NCI-H1694 (cell line): Measurements from ENCODE around the gene MYOCD.

ENCODE experiments used
- DNase-seq: peaks from one replicate; lab custom pipeline; 2025; lab: John Stamatoyannopoulos, UW

Gene MYOCD

DNA sequence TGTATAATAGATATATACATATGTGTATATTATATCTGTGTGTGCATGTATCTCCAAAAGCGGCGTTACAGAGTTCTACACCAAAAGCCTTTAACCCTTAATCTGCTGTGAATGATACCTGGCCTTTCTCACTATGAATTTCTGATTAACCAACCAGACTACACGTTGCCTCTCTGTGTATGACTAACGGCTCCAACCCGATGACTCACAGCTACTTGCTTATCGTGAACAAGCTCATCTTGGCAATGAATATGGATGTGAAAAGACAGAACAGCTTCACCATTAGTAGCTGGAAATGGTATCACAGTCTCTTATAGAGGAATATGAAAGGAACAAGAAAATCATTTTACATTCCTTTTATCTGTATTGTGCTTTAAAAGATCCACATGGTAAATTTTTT lies 99.9 kb downstream of the MYOCD start:
- DNase-seq = no peak

DNA sequence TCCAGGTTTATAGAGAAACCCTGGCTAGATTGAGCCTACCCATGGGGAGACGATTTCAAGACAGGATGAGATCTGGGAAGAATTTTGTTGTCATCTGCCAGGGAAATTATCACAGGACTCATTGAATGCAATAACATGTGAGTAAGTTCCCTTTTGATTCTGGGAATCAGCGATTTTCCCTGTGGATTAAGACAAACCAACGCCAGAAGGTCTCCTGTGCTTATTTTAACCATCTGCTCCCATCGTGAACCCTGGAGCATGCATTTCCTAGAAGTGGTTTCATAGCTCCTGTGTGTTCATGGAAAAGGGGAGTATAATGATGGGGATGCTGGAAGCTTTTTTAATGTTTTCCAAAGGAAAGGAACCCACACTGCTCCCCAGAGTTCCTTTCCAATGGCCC lies 102.6 kb downstream of the MYOCD start:
- DNase-seq = no peak

DNA sequence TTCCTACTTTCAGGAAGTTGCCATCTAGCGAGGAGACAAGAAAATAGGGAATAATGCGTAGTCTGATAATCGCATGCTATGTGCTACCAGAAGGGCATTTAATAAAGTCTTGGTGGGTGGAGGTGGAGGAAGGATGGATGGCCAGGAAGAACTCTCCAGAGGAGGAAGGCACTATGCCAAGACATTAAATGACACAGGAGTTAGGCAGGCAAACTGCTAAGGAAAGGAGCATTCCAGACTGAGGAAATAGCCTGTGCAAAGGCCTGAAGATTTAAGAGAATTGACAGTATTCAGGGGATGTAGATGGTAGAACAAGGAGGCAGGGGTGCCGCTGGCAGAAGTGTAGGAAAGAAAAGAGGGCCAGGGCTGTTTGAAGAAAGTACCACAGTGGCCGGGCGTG lies 104.3 kb downstream of the MYOCD start:
- no peak for DNase-seq

DNA sequence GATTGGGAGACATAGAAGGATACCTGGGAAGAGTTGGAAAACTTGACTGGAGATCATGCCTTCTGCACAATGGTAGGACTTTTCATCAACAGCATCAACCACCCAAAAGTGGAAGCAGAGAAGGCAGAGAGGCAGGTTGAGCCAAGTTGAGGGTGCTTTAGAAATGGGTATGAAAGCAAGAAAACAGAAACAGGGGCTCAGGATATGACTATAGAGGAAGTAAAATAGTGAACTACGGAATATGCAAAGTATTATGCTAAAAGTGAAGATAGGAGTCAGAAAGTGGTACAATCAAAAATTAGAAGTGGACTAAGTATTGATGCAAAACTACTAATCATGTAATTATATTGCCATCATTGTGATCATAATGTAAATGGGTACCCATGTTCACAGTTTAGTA lies 107.5 kb downstream of the MYOCD start:
- DNase-seq = no peak

DNA sequence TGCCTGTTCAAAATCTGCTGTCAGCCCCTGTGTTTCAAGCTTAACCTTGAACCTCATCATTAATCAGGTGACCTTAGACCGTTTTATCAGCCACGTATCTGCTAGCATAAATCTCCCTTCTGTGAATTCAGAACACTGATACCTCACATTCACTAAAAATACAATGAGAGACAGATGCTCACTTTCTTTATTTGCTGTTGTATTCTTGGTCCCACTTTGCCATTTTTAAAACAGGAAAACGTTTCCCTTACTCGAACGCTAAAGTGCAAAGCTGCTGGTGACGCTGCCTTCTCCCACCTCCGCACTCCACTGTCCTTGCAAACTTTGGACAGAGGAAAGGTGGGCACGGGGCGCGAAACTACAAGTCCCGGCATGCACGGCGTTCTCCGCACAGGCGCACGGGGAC lies 123.4 kb downstream of the MYOCD start:
- DNase-seq = no peak

DNA sequence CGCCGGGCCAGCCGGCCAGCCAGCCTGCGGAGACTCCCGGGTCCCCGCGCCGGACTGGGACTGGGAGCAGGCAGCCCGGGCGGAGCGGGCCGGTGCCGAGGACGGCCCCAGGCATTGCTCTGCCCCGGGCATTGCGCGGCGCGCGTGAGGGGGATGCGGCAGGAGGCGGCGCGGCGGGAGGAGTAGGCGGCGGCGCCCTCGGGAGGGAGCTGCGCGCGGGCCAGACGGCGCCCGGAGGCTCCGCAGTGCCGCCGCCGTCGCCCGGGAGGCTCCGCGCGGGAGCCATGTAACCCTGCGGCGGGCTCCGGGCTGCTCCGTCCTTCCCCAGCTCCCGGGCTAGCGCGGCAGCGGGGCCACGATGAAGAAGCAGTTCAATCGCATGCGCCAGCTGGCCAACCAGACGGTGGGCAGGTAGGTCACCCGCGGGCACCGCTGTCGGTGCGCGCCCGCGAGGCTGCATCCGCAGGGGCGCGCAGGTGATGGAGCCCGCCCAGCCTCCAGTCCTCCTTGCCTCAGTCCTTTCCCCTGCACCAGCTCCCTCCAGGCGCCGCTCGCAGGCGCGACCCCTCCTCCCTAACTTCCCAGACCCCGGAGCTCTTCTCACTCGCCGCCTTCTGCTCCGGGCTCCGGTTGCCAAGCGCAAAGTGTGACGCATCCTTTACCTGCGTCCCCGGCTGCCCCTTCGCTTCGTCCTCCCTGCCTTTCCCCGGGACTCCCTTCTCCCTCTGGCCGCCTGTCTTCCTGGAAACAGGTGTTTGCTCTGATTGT lies 124.0 kb downstream of the MYOCD start, which contains the start of gene ARHGAP44:
ARHGAP44 (plus strand) TSS at position 18 of the 768 bp plus-strand sequence; CDS start at position 359, 341 bp downstream.
- DNase-seq = no peak

DNA sequence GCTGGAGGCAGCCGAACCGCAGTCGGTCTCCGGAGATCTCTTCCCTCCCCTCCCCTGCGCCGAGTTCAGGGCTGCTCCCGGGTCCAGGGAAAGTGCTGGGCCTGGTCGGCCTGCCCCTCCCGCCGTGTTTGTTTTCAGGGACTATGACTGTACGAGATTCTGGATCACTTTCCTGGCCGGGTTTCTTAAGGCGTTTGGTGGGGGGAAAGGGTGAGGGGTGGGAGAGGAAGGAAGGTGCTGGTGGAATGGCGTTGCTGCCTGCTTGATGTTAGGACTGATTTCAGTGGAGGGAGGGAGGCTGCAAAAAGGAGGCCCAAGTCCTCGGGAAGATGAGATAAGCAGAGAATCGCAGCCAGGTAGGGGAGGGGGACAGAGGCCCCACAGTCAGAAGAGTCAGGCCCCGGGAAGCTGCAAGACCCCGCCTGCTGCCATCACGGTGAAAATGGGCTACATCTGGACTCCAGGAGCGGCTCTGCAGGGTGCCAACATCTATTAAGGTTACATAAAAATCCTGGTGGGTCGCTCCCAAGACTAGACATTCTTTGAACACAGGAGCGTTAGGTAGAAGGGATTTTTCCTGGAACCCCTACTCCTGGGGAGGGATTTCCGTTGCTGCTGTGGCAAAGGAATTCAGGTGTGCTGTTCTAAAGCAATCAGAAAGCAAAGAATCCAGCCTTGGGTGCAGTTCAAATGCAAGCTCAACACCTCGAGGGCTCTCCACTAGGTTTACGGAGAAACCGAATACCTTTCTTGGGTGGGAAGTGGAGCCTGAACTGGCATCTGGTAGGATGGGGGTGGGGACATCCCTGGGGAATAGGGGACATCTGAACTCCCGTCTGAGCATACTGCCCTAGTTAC lies 124.8 kb downstream of the MYOCD start:
- DNase-seq = no peak

DNA sequence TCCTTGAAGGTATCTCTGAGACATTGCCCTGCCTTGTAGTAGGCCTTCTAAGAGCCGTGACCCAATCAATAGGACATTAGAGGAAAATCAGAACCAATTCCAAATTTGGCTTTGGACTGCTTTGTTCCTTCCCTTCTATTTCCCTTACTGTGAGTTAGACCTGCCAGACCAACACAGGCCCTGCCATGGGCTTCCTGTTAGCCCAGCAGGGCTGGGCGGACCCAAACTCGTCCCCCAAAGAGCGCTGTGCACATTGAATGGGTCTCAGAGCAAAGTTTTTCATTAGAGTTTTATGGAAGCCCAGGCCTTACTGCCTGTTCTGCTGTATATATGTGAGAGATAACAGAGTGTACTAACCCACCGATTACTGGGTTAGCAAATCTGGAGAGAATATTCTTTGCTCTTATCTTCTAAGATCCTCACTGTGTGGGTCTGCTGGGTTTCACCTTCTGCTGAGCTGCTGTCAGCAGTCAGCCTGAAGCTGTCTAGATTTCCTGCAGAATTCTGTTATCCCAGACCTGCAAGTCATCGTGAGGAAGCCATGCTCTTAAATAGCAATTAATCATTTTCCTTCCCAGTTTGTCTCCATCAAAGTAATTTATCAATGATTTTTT lies 129.3 kb downstream of the MYOCD start:
- no peak for DNase-seq

DNA sequence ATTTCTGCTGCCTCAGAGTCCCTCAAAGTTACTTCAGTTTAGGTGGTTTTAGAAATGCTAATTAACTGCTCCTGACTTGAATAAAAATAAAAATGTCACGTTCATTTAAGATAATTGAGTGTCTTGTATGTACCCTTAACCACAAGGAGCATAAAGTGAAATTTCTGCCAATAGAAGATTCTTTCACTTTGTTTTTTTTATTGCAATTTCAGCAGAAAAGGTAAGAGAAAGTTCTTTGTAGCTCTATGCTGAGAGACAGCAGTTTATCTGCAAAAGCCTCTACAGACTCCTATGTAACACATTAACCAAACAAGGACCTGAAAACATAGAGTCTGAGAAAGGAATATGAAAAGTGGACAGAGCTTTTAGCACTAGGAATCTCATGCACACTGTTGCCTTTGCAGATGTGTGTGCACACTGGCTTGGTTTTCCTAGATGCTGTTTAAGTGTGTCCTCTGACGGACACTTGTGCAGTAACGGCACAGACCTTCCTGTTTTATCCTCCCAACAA lies 135.2 kb downstream of the MYOCD start:
- no peak for DNase-seq

DNA sequence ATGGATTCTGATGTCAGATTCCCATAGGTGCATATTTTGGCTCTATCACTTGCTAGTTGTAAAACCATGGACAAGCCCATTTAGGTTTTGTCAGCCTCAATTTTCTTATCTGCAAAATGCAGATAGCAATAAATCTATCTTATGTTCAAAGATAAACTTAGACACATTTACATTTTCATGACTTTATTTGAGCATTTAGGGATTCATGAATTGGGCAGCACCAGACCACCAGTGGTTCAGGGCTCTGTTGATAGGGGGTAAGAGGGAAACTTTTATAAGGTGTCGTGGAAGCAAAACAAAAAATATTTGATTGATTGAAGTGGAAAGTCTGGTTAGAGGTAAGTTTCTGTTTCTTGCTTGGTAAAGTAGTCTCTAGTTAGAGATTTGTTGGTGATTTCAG lies 140.9 kb downstream of the MYOCD start:
- no peak for DNase-seq

DNA sequence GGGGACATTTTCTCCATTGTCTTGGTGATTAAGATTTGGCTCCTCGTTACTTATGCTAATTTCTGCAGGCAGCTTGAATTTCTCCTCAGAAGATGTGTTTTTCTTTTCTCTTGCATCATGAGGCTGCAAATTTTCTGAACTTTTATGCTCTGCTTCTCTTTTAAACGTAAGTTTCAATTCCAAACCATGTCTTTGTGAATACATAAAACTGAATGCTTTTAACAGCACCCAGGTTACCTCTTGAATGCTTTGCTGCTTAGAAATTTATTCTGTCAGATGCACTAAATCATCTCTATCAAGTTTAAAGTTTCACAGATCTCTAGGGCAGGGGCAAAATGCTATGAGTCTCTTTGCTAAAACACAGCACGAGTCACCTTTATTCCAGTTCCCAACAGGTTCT lies 143.0 kb downstream of the MYOCD start:
- DNase-seq = no peak

DNA sequence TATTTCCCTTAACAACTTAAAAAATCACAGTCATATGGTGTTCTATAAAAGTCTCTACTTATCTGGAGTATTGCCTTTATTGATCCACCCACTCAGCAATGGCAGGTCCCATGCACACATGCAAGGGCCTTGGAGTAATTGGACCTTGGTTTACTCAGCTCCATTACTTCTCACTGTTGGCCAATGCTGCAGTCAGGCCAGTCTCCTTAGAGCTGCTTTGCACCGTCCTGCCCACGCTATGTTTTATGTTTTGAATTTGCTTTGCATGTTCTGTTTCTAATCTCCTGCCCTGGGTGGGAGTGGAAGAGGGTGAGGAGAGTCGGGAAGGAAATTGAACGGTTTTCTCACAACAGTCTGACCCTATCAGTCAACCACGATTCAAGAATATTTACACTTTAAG lies 147.2 kb downstream of the MYOCD start:
- DNase-seq = no peak

DNA sequence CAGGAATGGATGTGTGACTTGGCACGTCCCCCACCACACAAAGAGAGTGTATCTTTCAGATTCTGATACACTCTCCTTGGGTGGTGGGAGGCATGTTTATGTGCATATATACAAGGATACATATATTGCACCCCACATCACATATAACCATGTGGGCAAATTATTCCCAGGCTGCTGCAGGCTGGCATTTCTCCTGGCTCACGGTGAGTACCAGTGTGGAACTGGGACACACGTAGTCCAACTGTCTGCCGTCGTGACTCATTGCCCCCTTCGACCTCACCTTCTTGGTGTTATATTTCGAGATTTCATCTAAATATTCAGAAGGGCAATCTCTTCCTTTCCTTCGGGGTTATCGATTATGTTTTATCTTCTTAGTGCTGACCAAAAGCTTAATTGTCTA lies 148.0 kb downstream of the MYOCD start:
- DNase-seq = no peak

DNA sequence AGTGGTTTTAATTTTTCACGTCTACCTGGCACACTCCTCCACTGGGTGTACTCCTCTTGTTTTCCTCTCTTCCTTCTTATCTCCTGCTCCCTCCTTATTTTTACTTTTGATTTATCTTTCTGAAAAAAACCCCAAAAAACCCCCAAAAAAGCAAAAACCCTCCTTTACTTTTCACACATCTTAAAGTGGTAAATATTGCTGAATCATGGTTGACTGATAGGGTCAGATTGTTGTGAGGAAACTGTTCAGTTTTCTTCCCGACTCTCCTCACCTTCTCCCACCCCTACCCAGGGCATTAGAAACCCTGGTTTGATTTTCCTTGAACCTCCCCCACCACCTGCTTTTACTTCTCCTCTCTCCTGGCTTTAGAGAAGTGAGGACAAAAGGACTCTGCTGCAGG lies 149.0 kb downstream of the MYOCD start:
- DNase-seq = no peak

DNA sequence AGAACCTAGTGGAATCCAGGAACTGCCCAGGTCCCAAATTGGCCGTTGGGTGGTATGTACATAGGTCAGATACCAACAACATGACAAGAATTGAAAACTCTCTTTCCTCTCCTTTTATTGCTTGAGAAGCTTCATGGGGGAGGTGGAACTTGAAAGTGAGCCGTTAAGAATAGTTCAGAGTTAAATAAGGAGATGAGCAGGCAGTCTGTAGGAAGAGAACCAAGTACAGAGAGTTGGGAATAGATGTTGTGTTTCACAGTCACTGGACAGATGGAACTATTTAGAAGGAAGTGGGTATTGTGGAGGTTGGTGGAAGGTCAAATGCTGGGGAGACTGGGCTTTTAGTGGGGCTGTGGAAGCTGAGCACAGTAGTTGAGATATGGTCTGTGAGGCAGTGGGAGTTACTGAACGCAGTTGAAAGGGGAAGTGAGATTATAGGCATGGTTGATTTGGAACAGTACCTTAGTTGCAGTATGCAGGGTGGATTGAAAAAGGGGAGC lies 150.0 kb downstream of the MYOCD start:
- DNase-seq = no peak
